ENCODE measurements around the gene UNC93B1. TPM values are rescaled to one million over a fixed set of nuclear protein-coding genes. Genes with fewer than 3 reads are reported as not detected.
A peak's percentile ranks its signal among the peaks of the same experiment; 100 is the strongest.

Gene UNC93B1
- total RNA-seq, 3 donors from 2014 or later = 30.1 to 47.5 (median 46.8) TPM

DNA sequence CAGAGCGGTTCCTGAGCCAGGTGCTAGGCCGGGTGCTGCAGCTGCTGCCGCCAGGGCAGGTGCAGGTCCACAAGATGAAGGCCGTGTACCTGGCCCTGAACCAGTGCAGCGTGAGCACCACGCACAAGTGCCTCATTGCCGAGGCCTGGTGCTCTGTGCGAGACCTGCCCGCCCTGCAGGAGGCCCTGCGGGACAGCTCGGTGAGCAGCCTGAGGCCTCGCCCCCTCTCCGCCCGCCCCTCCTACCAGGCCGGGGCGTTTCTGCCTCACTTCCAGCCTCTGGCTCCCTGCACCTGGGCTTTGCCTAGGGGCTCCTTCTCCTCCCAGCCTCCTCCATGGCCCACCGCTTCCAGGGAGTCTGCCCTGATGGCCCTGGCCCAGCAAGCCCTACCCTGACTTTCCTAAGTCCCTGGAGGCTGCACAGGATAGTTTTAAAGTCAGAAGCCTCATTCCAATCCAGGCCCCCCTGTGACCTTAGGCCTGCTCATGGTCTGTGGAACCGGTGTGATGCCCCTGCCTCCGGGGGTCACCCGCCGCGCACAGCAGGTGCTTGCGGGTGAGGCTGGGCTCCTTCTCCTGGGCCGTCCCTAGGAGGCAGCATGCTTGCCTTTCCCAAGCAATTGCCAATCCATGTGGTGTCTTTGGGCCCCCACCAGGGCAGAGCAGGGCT is 40.4 kb upstream of the UNC93B1 start:
- DNase-seq (peak in 1 of 3 donors; percentile 57), ATAC-seq (no peak)
- TF ChIP-seq CTCF (IDR thresholded peaks at IDR 0.05) = no peak
- Histone ChIP-seq H3K36me3 (ENCODE audit: low read depth) (peaks cover 5% of the 10 kb centered on the region), H3K9me3 (no peaks in the 10 kb centered on the region), H3K4me1 (ENCODE audit: low read depth) (peaks cover 4% of the 10 kb centered on the region), H3K4me3 (no peak overlapping the region)
- intact Hi-C loops (cut with DNase I, micrococcal nuclease) = no loop called here

DNA sequence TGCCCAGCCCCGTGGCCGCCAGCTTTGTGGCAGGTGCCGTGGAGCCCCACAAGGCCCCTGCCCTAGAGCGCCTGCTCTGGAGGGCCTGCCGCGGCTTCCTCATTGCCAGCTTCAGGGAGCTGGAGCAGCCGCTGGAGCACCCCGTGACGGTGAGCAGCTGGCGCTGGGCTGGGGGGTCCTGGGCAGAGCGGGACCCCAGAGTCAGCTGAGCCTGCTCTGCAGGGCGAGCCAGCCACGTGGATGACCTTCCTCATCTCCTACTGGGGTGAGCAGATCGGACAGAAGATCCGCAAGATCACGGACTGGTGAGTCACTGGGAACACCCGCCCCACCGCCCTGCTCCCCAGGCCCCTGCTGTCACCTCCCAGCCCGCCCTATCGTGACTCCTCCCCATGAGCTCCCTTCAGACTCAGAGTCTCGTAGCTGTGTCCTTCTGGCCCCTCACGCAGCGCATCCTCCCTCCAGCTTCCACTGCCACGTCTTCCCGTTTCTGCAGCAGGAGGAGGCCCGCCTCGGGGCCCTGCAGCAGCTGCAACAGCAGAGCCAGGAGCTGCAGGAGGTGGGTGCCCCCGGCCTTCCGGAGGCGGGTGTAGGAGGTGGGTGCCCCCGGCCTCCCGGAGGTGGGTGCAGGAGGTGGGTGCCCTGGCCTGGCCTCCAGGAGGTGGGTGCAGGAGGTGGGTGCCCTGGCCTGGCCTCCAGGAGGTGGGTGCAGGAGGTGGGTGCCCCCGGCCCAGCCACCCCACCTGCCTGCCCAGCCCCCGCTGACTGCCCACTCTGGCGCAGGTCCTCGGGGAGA is 39.6 kb upstream of the UNC93B1 start:
- ATAC-seq = no peak
- Histone ChIP-seq H3K9me3 (no peaks in the 10 kb centered on the region), H3K4me3 (no peak overlapping the region), H3K4me1 (ENCODE audit: low read depth) (peaks cover 5% of the 10 kb centered on the region), H3K36me3 (ENCODE audit: low read depth) (peaks cover 5% of the 10 kb centered on the region)
- no peak for TF ChIP-seq CTCF (IDR thresholded peaks at IDR 0.05)
- intact Hi-C loops (cut with DNase I, micrococcal nuclease) = no loop called here
- peak in 2 of 3 donors; percentile 32 to 63 for DNase-seq

GRCh38 chr11:68043029-68043348 is 39.1 kb upstream of the UNC93B1 start:
- H3K9me3 ChIP-seq = no peaks in the 10 kb centered on the region
- intact Hi-C loops (cut with DNase I, micrococcal nuclease) = no loop called here
- peaks cover 5% of the 10 kb centered on the region for H3K36me3 ChIP-seq (ENCODE audit: low read depth)
- peaks cover 11% of the 10 kb centered on the region for H3K4me1 ChIP-seq (ENCODE audit: low read depth)
- DNase-seq (no peak), ATAC-seq (no peak)
- no peak for TF ChIP-seq CTCF (IDR thresholded peaks at IDR 0.05)
- H3K4me3 ChIP-seq = no peak overlapping the region

DNA sequence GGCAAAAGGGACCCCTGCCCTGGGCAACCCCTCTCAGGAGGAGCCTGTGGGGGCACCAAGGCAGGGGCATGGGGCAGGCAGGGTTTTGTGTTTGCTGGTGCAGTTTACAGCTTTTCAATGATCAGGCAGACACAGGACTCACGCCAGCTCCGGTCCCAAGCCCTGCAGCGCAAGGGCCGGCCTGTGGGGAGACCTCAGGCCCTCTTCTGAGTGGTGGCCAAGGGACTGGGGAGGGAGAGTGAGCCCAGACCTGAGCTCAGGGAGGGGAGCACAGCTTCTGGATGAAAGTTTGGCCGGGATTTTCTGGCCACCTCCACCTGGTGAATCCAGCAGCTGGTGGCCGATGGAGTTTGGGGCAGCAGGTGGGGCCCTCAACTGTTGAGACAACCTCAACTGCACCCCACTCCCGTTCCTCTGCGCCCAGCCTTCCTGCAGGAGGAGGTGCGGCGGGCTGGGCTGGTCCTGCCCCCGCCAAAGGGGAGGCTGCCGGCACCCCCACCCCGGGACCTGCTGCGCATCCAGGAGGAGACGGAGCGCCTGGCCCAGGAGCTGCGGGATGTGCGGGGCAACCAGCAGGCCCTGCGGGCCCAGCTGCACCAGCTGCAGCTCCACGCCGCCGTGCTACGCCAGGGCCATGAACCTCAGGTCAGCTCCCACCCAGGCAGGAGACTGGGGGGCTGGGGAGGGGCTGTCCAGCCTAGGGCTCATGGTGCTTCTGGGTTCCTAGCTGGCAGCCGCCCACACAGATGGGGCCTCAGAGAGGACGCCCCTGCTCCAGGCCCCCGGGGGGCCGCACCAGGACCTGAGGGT is 38.5 kb upstream of the UNC93B1 start:
- Histone ChIP-seq H3K36me3 (ENCODE audit: low read depth) (peaks cover 5% of the 10 kb centered on the region), H3K4me3 (no peak overlapping the region), H3K4me1 (ENCODE audit: low read depth) (peaks cover 15% of the 10 kb centered on the region), H3K9me3 (no peaks in the 10 kb centered on the region)
- intact Hi-C loops (cut with DNase I, micrococcal nuclease) = no loop called here
- TF ChIP-seq CTCF (IDR thresholded peaks at IDR 0.05) = no peak
- DNase-seq (peak in 1 of 3 donors; percentile 54), ATAC-seq (no peak)

GRCh38 chr11:68041617-68042218 is 37.8 kb upstream of the UNC93B1 start:
- DNase-seq = peak in 1 of 3 donors; percentile 39
- no peak for ATAC-seq
- H3K36me3 ChIP-seq (ENCODE audit: low read depth) = peaks cover 5% of the 10 kb centered on the region
- H3K4me3 ChIP-seq = no peak overlapping the region
- H3K4me1 ChIP-seq (ENCODE audit: low read depth) = peaks cover 15% of the 10 kb centered on the region
- intact Hi-C loops (cut with DNase I, micrococcal nuclease) = no loop called here
- TF ChIP-seq CTCF (IDR thresholded peaks at IDR 0.05) = no peak
- no peaks in the 10 kb centered on the region for H3K9me3 ChIP-seq

Data from mucosa of descending colon (tissue), 3 donors.